Inferior parietal cortex (tissue), 1 donor: ENCODE results near the gene LSM14A.
"Not testable (repeated sequence)": the region's sequence is repeated elsewhere in the genome, so short reads cannot be mapped to it uniquely, and the experiment has no call there.

Source experiments
- DNase-seq: peaks from one replicate; pipeline ENCODE4 v3.0.0-alpha.2; 2016; ENCODE audit errors: extremely low spot score

The LSM14A gene

GRCh38 chr19:34158966-34159365 lies 13.3 kb upstream of the LSM14A start:
- not testable (repeated sequence) for DNase-seq

- not testable (repeated sequence) for DNase-seq
Observed at GRCh38 chr19:34159541-34159940, 12.8 kb upstream of the LSM14A start.

- not testable (repeated sequence) for DNase-seq
Observed at GRCh38 chr19:34161902-34162301, 10.4 kb upstream of the LSM14A start.

GRCh38 chr19:34165295-34165738 lies 7.0 kb upstream of the LSM14A start:
- no peak for DNase-seq

- DNase-seq = not testable (repeated sequence)
Observed at GRCh38 chr19:34169475-34170199, 2.7 kb upstream of the LSM14A start.

- DNase-seq = no peak
Observed at GRCh38 chr19:34171539-34171876, 796 bp upstream of the LSM14A start.

- peak; percentile 38 for DNase-seq
Observed at GRCh38 chr19:34172661-34173192, 423 bp downstream of the LSM14A start.

- DNase-seq = no peak
Observed at GRCh38 chr19:34173193-34173956, 1.1 kb downstream of the LSM14A start.

- not testable (repeated sequence) for DNase-seq
Observed at GRCh38 chr19:34175173-34175572, 2.9 kb downstream of the LSM14A start.

GRCh38 chr19:34176581-34176980 lies 4.3 kb downstream of the LSM14A start:
- DNase-seq = no peak

- DNase-seq = no peak
Observed at GRCh38 chr19:34178274-34178610, 5.9 kb downstream of the LSM14A start.

- no peak for DNase-seq
Observed at GRCh38 chr19:34179066-34179465, 6.8 kb downstream of the LSM14A start.

GRCh38 chr19:34180273-34180672 lies 8.0 kb downstream of the LSM14A start:
- DNase-seq = no peak

GRCh38 chr19:34180709-34181108 lies 8.4 kb downstream of the LSM14A start:
- no peak for DNase-seq

- no peak for DNase-seq
Observed at GRCh38 chr19:34181111-34181864, 9.0 kb downstream of the LSM14A start.

- DNase-seq = no peak
Observed at GRCh38 chr19:34182125-34182524, 9.8 kb downstream of the LSM14A start.

- no peak for DNase-seq
Observed at GRCh38 chr19:34184880-34185491, 12.7 kb downstream of the LSM14A start.

GRCh38 chr19:34186205-34186604 lies 13.9 kb downstream of the LSM14A start:
- no peak for DNase-seq

GRCh38 chr19:34187011-34187410 lies 14.7 kb downstream of the LSM14A start:
- no peak for DNase-seq

GRCh38 chr19:34188408-34188807 lies 16.1 kb downstream of the LSM14A start:
- DNase-seq = no peak

GRCh38 chr19:34189199-34189916 lies 17.1 kb downstream of the LSM14A start:
- no peak for DNase-seq
